Caco-2 (cell line): Measurements from ENCODE around the gene ASTN1. TPM values are rescaled to one million over a fixed set of nuclear protein-coding genes. Genes with fewer than 3 reads are reported as not detected.

ENCODE experiments used
- BruUV-seq: library from RNA; stranded (reverse); fragments of 400-500 nt; replicated peaks from 2 replicates; lab custom pipeline; 2021; lab: Mats Ljungman, UMichigan
- CTCF ChIA-PET: fragments of 300-600 bp; sonication (Branson Sonifier 250); formaldehyde crosslinking; loops from one replicate; lab custom pipeline; 2022; ENCODE audit warnings: antibody characterized with exemption; lab: Charles Lee
- POLR2A ChIA-PET: fragments of 300-600 bp; sonication (Branson Sonifier 250); formaldehyde crosslinking; loops from one replicate; lab custom pipeline; 2022; ENCODE audit warnings: antibody characterized with exemption; lab: Charles Lee
- DNase-seq, 2 experiments: peaks; one replicate each; pipeline versions ENCODE4 v3.0.0 to v3.0.0-alpha.2; 2020 to 2022
- H3K27me3 ChIP-seq: replicated peaks from 2 replicates; pipeline ENCODE4 v1.6.0; 2011; ENCODE audit warnings: low read length; ENCODE audit not compliant: control insufficient read depth, insufficient read depth
- H3K36me3 ChIP-seq: 2 replicates; pipeline ENCODE4 v1.5.1; 2011; ENCODE audit warnings: low read length; ENCODE audit not compliant: control insufficient read depth, insufficient read depth
- H3K4me1 ChIP-seq: fragments of 250-450 bp; sonication (Bioruptor Pico); 2 replicates; pipeline ENCODE4 v1.5.1; 2020; ENCODE audit warnings: mild to moderate bottlenecking
- H3K4me3 ChIP-seq: 2 replicates; pipeline ENCODE4 v1.5.1; 2011; ENCODE audit warnings: low read depth, mild to moderate bottlenecking, control low read depth, low read length
- H3K9me3 ChIP-seq: fragments of 250-450 bp; sonication (Bioruptor Pico); 2 replicates; pipeline ENCODE4 v1.5.1; 2020; ENCODE audit warnings: mild to moderate bottlenecking, moderate library complexity
- H3K27ac Mint-ChIP-seq: one replicate; pipeline ENCODE4 v1.8.0; 2022; ENCODE audit warnings: mixed read lengths; ENCODE audit not compliant: unreplicated experiment
- H3K27me3 Mint-ChIP-seq: one replicate; pipeline ENCODE4 v1.8.0; 2022; ENCODE audit warnings: mixed read lengths; ENCODE audit not compliant: insufficient read depth, unreplicated experiment
- H3K36me3 Mint-ChIP-seq: one replicate; pipeline ENCODE4 v1.8.0; 2022; ENCODE audit warnings: mild to moderate bottlenecking, mixed read lengths; ENCODE audit not compliant: insufficient read depth, unreplicated experiment
- H3K4me1 Mint-ChIP-seq: one replicate; pipeline ENCODE4 v1.8.0; 2022; ENCODE audit warnings: low read depth, mixed read lengths; ENCODE audit not compliant: unreplicated experiment
- H3K4me3 Mint-ChIP-seq: one replicate; pipeline ENCODE4 v1.8.0; 2022; ENCODE audit warnings: mild to moderate bottlenecking, moderate library complexity, mixed read lengths; ENCODE audit not compliant: unreplicated experiment
- H3K9me3 Mint-ChIP-seq: one replicate; pipeline ENCODE4 v1.8.0; 2022; ENCODE audit warnings: mixed read lengths; ENCODE audit not compliant: unreplicated experiment
- intact Hi-C: fragments of 100-400 bp; cut with micrococcal nuclease; formaldehyde crosslinking; loops from one replicate; pipeline ENCODE4 v1.10.0; 2022; ENCODE audit not compliant: unreplicated experiment
- total RNA-seq: library from RNA; stranded (reverse); gene quantifications from 2 replicates; pipeline ENCODE4 v1.2.3, GENCODE V29; 2022
- TF ChIP-seq, protein P1 (sequence below), 2 experiments: fragments of 200-600 bp in 1 of 2; IDR thresholded peaks; 1 replicate in 1 of 2; 2 replicates in 1 of 2; pipeline versions ENCODE4 v1.5.1 to v1.8.0; 2011 to 2022; ENCODE audit warnings: antibody characterized with exemption in 1 of 2, control low read depth in 1 of 2, inconsistent platforms in 1 of 2, low read depth in 1 of 2, low read length in 1 of 2, mild to moderate bottlenecking in 1 of 2, moderate library complexity in 1 of 2; ENCODE audit not compliant: insufficient read depth in 1 of 2, severe bottlenecking in 1 of 2, unreplicated experiment in 1 of 2

The ASTN1 gene
- total RNA-seq, 1 experiment from 2014 or later: not detected

DNA sequence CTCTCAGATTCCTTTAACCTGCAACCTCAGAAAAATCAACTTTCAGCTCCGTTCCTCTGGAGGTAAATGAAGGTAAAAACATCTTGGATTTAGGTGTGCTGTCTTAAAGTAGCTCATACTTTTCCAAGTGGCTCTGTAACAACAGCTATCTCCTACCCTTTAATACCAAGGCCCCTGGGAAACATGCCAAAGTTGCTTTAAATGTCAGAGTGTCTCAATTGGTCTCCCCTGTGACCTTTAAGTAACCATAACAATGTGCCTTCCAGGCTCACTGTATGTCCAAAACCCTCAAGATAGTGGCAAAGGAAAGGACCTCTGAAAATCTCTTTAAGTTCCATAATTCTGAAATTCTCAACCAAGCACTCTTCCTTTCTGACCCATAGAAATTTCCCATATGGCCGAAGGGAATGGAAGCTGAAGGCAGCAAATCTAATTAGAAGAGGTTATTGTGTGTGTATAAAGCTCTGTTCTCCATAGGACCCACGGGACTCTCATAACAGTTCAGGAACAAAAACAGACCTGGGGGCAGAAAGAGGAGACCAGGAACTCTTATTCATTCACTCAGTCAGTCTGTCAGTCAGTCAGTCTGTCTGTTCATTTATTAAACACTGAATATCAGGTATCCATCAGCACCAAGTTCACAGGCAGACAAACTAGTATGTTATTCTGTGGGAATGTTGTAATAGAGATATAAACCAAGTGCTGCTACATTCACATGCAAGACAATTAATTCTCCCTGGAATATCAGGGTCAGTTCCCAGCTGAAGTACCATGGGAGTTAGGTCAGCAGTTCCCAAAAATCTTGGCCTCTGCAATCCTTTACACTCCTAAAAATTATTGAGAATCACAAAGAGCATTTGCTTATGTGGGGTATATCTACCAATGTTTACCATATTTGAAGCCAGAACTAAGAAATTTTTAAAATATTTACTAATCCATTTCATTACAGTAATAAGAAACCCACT lies 19.1 kb downstream of the ASTN1 start:
- Mint-ChIP-seq H3K4me3 (no peak overlapping the region), H3K27ac (no peak overlapping the region), H3K9me3 (no peaks in the 10 kb centered on the region), H3K36me3 (no peaks in the 10 kb centered on the region), H3K4me1 (no peaks in the 10 kb centered on the region), H3K27me3 (no peaks in the 10 kb centered on the region)
- no peak overlapping the region for H3K4me3 ChIP-seq
- intact Hi-C loops: no loop called here
- TF ChIP-seq, protein P1, sequence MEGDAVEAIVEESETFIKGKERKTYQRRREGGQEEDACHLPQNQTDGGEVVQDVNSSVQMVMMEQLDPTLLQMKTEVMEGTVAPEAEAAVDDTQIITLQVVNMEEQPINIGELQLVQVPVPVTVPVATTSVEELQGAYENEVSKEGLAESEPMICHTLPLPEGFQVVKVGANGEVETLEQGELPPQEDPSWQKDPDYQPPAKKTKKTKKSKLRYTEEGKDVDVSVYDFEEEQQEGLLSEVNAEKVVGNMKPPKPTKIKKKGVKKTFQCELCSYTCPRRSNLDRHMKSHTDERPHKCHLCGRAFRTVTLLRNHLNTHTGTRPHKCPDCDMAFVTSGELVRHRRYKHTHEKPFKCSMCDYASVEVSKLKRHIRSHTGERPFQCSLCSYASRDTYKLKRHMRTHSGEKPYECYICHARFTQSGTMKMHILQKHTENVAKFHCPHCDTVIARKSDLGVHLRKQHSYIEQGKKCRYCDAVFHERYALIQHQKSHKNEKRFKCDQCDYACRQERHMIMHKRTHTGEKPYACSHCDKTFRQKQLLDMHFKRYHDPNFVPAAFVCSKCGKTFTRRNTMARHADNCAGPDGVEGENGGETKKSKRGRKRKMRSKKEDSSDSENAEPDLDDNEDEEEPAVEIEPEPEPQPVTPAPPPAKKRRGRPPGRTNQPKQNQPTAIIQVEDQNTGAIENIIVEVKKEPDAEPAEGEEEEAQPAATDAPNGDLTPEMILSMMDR (IDR thresholded peaks at IDR 0.05; ENCODE audit: insufficient read depth in 1 of 2, low read depth in 1 of 2, low read length in 1 of 2, severe bottlenecking in 1 of 2, unreplicated experiment in 1 of 2): no peak
- POLR2A ChIA-PET: no interaction called here
- no TSS peak for BruUV-seq
- no peaks in the 10 kb centered on the region for H3K9me3 ChIP-seq
- no peak for DNase-seq
- no peaks in the 10 kb centered on the region for H3K27me3 ChIP-seq
- H3K36me3 ChIP-seq: no peaks in the 10 kb centered on the region
- H3K4me1 ChIP-seq: no peaks in the 10 kb centered on the region
- CTCF ChIA-PET: interaction anchor here (0.6 kb wide), 1 partner anchor 37 kb away, joined by 3 read pairs; no protein-coding TSS in a partner anchor

DNA sequence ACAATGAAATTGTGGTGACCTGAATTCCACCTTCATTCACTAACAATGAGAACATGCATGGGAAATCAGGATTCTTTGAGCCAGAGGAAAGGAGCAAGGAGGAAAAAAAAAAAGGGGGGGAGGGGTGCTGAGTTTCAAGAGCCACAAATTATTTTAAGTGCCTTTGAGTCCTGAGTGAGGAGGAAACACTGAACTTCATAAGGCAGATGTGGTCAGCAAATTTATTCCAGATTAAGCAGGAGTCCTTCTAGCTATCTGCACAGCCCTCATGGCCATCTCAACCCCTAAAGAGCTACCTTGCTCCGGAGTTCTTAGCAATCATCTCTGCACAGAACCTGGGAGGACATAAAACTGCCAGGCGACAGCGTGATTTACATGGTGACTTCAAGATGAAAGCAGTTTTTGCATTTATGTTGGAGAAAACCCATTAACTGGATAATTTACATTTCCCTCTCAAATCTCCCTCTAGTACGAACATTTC lies 21.7 kb downstream of the ASTN1 start:
- DNase-seq: no peak
- ChIA-PET CTCF (no interaction called here), POLR2A (no interaction called here)
- Histone ChIP-seq H3K4me1 (no peaks in the 10 kb centered on the region), H3K9me3 (no peaks in the 10 kb centered on the region), H3K4me3 (no peak overlapping the region), H3K27me3 (no peaks in the 10 kb centered on the region), H3K36me3 (no peaks in the 10 kb centered on the region)
- Mint-ChIP-seq H3K27ac (no peak overlapping the region), H3K36me3 (no peaks in the 10 kb centered on the region), H3K4me1 (no peaks in the 10 kb centered on the region), H3K9me3 (no peaks in the 10 kb centered on the region), H3K27me3 (peaks cover 3% of the 10 kb centered on the region), H3K4me3 (no peak overlapping the region)
- no TSS peak for BruUV-seq
- intact Hi-C loops: no loop called here
- TF ChIP-seq, protein P1 (IDR thresholded peaks at IDR 0.05; ENCODE audit: insufficient read depth in 1 of 2, low read depth in 1 of 2, low read length in 1 of 2, severe bottlenecking in 1 of 2, unreplicated experiment in 1 of 2): no peak

DNA sequence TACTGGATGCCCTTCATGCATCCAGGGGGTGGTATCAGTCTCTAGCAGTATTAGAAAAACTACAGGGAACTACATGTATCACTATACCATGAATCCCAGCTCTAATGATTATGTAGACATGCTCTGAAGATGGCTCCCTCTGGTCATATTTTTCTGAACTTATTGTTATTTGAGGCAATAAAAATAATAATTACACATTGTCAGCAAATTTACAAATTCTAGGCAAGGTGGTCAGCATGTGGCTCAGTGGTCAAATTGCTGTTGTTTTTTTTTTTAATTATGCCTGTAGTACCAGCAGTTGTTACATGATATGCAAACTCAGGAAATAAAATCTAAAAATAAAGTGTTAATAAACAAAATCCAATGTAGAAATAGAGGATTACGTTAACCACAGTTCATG lies 22.5 kb downstream of the ASTN1 start:
- Mint-ChIP-seq H3K4me3 (no peak overlapping the region), H3K27ac (no peak overlapping the region), H3K27me3 (peaks cover 3% of the 10 kb centered on the region), H3K9me3 (no peaks in the 10 kb centered on the region), H3K36me3 (no peaks in the 10 kb centered on the region), H3K4me1 (no peaks in the 10 kb centered on the region)
- CTCF ChIA-PET: no interaction called here
- no peak overlapping the region for H3K4me3 ChIP-seq
- no peaks in the 10 kb centered on the region for H3K27me3 ChIP-seq
- POLR2A ChIA-PET: no interaction called here
- H3K36me3 ChIP-seq: no peaks in the 10 kb centered on the region
- no peaks in the 10 kb centered on the region for H3K9me3 ChIP-seq
- TF ChIP-seq, protein P1 (IDR thresholded peaks at IDR 0.05; ENCODE audit: insufficient read depth in 1 of 2, low read depth in 1 of 2, low read length in 1 of 2, severe bottlenecking in 1 of 2, unreplicated experiment in 1 of 2): no peak
- no peak for DNase-seq
- no peaks in the 10 kb centered on the region for H3K4me1 ChIP-seq
- intact Hi-C loops: no loop called here
- BruUV-seq: no TSS peak
